RWPE1 (cell line): ENCODE measurements around the gene HDHD2.

Experiments
- CTCF ChIA-PET: fragments of 350-600 bp; sonication (Branson Sonifier 250); formaldehyde crosslinking; extraction: SDS; loops from one replicate; lab custom pipeline; 2021; lab: Yijun Ruan, JAX
- POLR2A ChIA-PET: fragments of 400-600 bp; formaldehyde crosslinking; extraction: SDS; loops from one replicate; lab custom pipeline; 2020; ENCODE audit warnings: antibody characterized with exemption; ENCODE audit not compliant: low non-redundant PET; lab: Yijun Ruan, JAX
- DNase-seq: peaks from one replicate; pipeline ENCODE4 v3.0.0; 2012; ENCODE audit warnings: low spot score
- H3K27ac ChIP-seq: fragments of 450-650 bp; 2 replicates; pipeline ENCODE4 v1.5.1; 2017
- CTCF ChIP-seq: fragments of 450-650 bp; conservative IDR thresholded peaks from 2 replicates; pipeline ENCODE4 v1.5.1; 2017; ENCODE audit warnings: low read depth, mild to moderate bottlenecking

The HDHD2 gene

GRCh38 chr18:47120428-47120827, 29.9 kb downstream of the HDHD2 start:
- TF ChIP-seq CTCF: no peak
- H3K27ac ChIP-seq: no peak overlapping the region
- ChIA-PET CTCF (interaction anchor here (0.6 to 1.5 kb wide), 3 partner anchors 12 to 636 kb away, joined by 3 to 5 read pairs (median 3); no protein-coding TSS in a partner anchor), POLR2A (no interaction called here)
- no peak for DNase-seq

- ChIA-PET POLR2A (no interaction called here), CTCF (interaction anchor here (1.5 kb wide), 1 partner anchor 637 kb away, joined by 3 read pairs; no protein-coding TSS in a partner anchor)
- no peak for TF ChIP-seq CTCF
- no peak for DNase-seq
- H3K27ac ChIP-seq: no peak overlapping the region
Observed at GRCh38 chr18:47118981-47119380, 31.3 kb downstream of the HDHD2 start.

GRCh38 chr18:47115205-47115604, 35.1 kb downstream of the HDHD2 start:
- DNase-seq: no peak
- POLR2A ChIA-PET: no interaction called here
- no peak overlapping the region for H3K27ac ChIP-seq
- CTCF ChIA-PET: no interaction called here
- TF ChIP-seq CTCF: no peak

- ChIA-PET CTCF (no interaction called here), POLR2A (no interaction called here)
- H3K27ac ChIP-seq: no peak overlapping the region
- DNase-seq: no peak
- TF ChIP-seq CTCF: no peak
Observed at GRCh38 chr18:47113796-47114540, 36.3 kb downstream of the HDHD2 start.

- no peak for TF ChIP-seq CTCF
- ChIA-PET CTCF (no interaction called here), POLR2A (no interaction called here)
- DNase-seq: no peak
- no peak overlapping the region for H3K27ac ChIP-seq
Observed at GRCh38 chr18:47110492-47111274, 39.6 kb downstream of the HDHD2 start.

- ChIA-PET POLR2A (no interaction called here), CTCF (no interaction called here)
- no peak for TF ChIP-seq CTCF
- no peak for DNase-seq
- no peak overlapping the region for H3K27ac ChIP-seq
Observed at GRCh38 chr18:47109720-47110119, 40.6 kb downstream of the HDHD2 start.
